Esophagus mucosa (tissue), 1 donor: ENCODE data around the gene TAAR2. TPM values are rescaled to one million over a fixed set of nuclear protein-coding genes. Genes with fewer than 3 reads are reported as not detected.
"Not testable (repeated sequence)": the region's sequence is repeated elsewhere in the genome, so short reads cannot be mapped to it uniquely, and the experiment has no call there.

Experiments
- ATAC-seq: fragments of 200-7000 bp; cut with Tn5 transposase; one replicate; pipeline ENCODE4 v1.9.1; 2020
- total RNA-seq: library from RNA; stranded (reverse); gene quantifications from one replicate; pipeline ENCODE4 v1.2.4, GENCODE V29; 2023
- donor health status: DM: yes; HTN: yes; CAD: no.

TAAR2 gene, protein sequence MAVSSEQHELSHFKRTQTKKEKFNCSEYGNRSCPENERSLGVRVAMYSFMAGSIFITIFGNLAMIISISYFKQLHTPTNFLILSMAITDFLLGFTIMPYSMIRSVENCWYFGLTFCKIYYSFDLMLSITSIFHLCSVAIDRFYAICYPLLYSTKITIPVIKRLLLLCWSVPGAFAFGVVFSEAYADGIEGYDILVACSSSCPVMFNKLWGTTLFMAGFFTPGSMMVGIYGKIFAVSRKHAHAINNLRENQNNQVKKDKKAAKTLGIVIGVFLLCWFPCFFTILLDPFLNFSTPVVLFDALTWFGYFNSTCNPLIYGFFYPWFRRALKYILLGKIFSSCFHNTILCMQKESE
- not detected for total RNA-seq

DNA sequence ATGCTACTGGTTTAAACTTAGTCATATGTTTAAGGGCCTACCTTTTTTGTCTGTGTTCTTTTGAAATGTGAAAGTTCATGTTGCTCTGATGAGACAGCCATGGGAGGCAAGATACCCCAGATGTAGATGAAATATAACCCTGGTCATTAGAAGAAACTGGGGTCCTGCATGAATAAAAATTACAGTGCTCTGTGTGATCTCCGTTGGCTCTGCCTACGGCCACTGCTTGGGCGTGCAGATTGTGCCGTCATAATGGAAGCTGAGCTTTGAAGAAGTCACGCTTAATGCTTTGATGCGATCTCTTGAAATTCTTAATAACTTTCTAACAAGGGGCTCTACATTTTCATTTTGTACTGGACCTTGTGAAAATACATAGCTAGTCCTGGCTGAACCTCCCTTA, at the start of gene TAAR2:
TSS of gene TAAR2 (minus strand) at position 101 of the 400 bp plus-strand sequence. CDS start at position 101, 0 bp downstream.
- no peak for ATAC-seq

DNA sequence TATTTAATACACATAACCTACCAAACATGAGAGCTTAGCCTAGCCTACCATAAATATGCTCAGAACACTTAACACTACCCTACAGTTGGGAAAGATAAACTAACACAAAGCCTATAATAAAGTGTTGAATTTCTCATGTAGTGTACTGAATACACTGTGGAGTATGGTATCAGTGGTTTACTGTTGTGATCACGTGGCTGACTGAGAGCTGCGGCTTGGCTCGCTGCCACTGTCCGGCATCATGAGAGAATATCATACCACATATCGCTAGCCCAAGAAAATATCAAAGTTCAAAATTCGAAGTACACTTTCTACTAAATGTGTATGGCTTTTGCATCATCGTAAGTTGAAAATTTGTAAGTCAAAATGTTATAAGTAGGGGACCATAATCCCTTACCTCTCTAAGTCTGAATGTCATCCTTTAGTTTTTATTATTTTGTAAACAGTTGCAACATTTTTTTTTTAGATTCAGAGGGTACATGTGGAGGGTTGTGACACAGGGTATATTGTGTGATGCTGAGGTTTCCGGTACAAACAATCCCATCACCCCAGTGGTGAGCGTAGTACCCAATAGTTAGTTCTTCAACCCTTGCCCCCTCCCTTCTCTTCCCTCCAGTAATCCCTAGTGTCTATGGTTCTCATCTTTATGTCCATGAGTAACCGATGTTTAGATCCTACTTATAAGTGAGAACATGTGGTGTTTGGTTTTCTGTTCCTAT, 49.5 kb upstream of the TAAR2 start:
- no peak for ATAC-seq

DNA sequence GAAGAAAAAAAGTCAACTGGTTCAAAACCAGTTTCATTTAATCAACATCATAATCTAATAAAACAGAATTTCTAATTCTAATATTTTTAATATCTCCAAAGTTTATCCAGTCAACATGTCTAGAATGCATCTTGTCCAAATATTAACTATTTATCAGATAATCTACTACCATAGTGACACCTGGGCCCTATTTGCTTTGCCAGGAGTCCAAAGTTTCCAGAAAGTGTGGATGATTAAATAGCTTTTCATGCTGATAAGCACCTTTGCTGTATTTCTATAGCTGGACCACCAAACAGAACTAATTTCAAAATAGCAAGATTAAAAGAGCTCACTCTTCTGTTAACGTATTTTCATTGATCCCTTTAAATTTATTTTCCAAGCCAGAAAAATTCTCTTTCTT, 47.2 kb upstream of the TAAR2 start:
- no peak for ATAC-seq

DNA sequence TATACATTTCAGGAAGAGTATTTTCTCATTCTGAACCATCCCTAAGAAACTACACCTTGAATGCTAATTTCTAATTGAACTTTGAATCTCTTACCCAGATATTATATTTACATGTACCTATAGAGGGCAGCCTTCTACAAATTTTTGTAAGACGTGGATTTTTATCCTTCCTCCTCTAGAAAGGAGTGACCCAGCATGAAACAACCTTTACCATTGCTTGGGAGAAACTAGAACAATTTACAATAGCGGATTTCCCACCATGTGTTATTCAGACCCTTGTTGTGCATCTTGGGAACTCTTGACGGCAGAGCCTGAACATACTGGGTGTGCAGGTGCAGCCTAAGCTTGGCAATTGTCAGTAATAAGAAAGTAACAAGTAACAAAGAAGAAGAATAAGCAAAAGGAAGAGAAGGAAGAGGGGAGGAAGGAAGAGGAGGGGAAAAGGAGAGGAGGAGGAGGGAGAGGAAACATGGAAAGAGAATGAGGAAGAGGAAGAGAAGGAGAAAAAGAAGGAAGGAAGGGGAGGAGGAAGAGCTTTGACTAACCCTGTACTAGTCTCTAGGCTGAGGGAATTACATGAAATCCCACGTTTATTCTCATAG, 45.7 kb upstream of the TAAR2 start:
- peak; percentile 74 for ATAC-seq

DNA sequence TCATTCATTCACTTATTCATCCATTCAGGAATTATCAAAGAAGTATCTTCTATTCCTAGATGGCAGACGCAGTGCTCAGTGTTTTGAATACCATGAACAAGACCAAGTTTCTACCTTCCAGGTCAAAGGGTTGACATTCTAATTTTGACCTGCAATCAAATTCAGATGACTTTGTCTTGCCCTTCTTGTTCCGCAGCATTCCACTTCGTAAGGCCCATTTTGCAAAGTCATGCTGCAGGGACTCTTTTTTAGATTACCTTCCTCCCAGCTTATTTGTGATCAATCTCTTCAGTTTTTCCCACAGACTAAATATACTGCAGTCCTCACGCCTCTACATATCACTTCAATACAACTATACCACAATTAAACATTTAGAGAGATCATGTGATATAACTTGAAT, 42.0 kb upstream of the TAAR2 start:
- ATAC-seq: no peak

DNA sequence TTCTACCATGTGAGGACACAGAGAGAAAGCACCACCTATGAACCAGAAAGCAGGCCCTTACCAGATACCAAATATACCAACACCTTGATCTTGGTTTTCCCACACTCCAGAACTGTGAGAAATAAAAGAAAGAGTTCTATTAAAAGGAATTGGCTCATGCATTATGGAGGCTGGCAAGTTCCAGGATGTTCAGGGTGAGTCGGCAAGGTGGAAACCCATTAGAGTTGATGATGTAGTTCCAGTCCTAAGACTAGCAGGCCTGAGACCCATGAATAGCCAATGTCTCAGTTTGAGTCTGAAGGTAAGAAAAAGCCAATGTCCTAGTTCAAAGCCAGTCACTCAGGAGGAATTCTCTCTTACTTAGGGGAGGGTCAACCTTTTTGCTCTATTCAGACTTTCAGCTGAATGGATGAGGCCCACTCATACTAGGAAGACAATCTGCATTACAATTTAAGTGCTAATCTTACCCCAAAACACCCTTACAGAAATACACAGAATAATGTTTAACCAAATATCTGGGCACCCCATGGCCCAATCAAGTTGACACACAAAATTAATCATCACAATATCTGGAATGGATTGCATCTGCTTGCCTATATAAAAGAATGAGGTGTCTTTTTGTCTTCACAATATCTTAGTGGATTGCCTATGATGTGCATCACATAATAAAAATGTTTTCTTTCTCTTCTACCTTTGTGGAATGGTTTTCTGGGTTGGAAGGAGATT, 40.4 kb upstream of the TAAR2 start:
- ATAC-seq: no peak

DNA sequence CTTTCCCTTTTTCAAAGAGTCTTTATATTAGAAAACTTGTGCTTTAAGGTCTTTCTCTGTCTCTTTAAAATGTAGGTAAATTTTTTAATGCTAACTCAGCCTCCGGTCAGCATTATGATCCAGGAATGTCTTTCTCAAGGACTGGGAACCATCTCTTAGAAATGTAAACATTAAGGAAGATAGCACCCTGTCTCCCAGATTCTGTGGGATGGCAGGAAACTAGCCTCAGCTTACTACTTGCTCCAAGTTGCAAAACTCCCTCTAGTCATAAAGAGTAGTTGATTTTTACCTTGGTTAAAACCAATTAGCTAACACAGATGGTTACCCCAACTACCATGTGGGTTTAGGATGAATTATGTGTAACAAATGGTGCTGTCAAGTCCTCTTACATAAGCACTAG, 39.6 kb upstream of the TAAR2 start:
- no peak for ATAC-seq

DNA sequence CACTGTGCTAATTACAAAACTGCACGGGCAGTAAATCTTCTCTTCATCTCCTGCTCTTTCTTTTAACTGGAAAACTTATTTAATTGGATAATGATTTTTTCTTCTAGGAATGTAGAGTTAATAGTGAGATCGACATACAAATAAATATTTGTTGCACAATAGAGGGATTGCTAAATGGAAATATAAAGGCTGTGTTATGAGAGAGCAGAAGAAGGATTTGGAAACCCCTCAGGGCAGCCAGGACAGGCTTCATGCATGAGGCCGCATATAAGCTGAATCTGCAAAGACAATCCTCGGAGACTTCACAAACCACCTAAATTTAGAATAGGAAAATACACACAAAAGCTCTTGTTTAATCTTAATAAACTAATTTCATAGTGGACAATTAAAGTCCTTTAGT, 37.8 kb upstream of the TAAR2 start:
- ATAC-seq: no peak

DNA sequence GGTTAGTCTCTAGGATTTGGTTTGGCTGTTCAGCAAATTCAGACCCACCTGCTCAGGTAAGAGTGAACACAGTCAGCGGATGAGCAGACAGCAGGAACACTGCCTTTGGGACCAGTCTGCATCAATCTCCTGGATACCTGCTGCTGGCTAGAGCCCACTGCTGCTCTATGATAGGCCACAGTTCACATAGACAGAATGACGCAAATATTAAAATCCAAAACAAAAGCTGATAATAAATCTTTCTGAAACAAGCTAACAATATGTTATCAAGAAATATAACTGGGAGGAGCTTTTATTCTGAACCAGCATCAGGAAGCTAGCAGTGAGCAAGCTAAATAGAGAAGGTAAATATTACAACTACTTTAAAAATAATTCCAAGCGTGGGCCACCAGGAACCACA, 35.0 kb upstream of the TAAR2 start, which contains the start of gene TAAR1:
TSS of gene TAAR1 (minus strand) at position 101 of the 400 bp plus-strand sequence. CDS start 13,179 bp downstream, outside the sequence.
- no peak for ATAC-seq

DNA sequence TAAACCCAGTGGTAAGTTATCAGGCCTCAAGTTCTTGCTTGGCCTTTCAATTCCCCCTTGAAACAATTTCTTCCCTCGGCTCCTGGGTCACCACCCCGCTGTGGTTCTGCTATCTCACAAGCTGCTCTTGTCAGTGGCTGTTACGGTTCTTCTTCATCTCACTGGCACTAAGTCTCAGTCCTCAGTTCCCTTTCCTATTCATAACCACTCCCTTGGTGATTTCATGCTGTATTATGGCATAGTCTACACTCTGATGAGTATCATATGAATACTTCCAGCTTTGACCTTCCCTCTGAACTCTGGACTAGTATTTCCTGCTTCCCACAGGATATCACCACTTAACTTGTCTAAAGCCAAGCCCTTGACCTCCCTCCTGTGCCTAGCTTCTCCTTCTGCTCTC, 27.0 kb upstream of the TAAR2 start:
- peak; percentile 69 for ATAC-seq

DNA sequence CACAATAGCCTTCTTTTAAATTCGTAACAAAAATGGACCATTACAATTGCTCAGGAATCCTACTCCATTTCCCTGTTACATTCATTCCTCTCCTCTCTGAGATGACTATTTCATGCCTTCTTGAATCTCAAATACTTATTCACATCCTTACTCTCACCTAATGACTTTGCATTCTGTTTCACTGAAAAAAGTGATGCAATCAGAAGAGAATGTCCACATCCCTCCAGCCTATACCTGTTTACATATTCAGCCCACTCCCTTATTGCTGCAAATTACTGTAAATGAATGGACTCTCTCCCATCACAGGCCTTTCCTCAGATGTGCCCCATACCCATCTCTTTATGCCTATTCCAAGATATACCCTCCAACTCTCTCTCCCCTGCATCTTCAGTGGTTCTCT, 26.4 kb upstream of the TAAR2 start:
- ATAC-seq: peak; percentile 18

DNA sequence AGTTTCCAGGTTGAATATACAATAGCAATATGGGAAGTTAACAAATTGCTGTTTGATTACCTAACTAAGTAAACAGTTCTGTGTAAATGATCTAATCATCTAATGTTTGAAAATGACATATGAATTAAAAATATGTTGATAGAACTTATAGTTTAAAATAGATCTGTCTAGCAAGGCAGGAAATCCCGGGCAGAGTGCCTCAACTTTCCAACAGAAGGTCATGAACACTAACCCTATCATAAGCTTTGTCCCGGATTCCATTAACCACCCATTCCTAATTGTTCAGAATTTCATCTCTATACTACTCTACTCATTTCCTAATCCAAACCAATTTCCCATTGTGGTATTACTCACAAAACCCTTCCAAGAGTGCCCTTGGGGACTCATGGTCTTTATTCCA, 24.8 kb upstream of the TAAR2 start:
- no peak for ATAC-seq

DNA sequence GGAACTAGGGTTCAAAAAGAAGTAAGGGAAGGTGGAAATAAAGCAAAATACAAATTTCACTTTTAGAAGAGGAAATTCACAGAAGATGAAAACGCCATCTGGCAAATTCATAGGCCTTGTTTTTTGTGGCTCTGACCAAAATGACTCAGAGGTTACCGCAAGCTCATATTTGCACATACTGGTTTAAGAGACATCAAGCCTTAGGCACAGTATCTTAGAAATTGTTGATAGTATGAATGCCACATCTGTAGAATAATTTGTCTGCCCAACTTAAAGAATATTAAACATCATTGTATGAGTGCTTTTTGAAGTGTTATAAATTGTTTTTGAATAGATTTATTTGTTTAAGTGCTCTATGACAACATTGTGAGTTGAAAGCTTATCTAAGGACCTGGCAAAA, 24.3 kb upstream of the TAAR2 start:
- no peak for ATAC-seq

DNA sequence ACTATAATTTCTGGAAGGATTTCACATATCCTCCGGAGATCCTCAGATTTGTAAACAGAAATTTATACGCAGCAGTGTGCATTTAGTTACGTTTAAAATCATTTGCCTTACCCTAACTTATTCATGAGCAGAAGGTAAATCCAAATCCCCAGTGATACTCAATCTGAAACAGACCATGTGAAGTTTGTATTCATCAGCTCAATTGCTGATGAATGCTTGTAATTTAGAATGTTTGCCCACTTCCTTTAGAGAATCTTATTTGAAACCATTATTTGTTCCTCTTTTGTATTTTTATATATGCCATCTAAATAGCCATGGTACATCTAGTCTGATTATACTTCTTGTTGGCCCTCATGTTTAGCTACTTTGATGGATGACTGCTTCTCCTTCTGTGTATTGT, 19.5 kb upstream of the TAAR2 start:
- no peak for ATAC-seq

DNA sequence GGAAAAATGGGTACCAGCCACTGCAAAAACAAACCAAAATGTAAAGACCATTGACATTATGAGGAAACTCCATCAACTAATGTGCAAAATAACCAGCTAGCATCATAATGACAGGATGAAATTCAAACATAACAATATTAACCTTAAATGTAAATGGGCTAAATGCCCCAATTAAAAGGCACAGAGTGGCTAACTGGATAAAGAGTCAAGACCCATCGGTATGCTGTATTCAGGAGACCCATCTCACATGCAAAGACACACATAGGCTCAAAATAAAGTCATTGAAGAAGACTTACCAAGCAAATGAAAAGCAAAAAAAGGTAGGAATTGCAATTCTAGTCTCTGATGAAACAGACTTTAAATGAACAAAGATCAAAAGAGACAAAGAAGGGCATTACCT, 13.1 kb upstream of the TAAR2 start:
- ATAC-seq: not testable (repeated sequence)

DNA sequence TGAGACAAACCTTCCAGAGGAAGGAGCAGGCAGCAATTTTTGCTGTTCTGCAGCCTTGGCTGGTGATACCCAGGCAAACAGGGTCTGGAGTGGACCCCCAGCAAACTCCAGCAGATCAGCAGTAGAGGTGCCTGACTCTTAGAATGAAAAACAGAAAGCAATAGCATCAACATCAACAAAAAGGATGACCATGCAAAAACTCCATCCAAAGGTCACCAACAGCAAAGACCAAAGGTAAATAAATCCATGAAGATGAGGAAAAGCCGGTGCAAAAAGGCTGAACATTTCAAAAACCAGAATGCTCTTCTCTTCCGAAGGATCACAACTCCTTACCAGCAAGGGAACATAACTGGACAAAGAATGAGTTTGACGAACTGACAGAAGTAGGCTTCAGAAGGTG, 11.8 kb upstream of the TAAR2 start:
- ATAC-seq: not testable (repeated sequence)

DNA sequence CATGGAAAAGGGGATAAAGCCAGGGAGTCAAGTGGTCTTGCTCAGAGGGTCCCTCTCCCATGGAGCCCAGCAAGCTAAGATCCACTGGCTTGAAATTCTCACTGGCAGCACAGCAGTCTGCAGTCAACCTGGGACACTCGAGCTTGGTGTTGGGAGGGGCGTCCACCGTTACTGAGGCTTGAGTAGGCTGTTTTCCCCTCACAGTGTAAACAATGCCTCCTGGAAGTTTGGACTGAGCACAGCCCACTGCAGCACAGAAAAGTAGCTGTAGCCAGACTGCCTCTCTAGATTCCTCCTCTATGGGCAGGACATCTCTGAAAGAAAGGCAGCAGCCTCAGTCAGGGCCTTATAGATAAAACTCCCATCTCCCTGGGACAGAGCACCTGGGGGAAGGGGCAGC, 11.2 kb upstream of the TAAR2 start:
- ATAC-seq: not testable (repeated sequence)

DNA sequence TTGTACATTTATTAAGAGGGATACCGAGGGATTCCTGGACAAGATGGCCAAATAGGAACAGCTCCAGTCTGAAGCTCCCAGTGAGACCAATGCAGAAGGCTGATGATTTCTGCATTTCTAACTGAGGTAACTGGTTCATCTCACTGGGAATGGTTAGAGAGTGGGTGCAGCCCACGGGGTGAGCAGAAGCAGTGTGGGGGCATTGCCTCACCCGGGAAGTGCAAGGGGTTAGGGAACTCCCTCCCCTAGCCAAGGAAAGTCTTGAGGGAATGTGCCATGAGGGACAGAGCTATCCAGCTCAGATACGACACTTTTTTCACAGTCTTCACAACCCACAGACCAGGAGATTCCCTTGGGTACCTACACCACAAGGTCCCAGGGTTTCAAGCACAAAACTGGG, 10.7 kb upstream of the TAAR2 start:
- no peak for ATAC-seq

DNA sequence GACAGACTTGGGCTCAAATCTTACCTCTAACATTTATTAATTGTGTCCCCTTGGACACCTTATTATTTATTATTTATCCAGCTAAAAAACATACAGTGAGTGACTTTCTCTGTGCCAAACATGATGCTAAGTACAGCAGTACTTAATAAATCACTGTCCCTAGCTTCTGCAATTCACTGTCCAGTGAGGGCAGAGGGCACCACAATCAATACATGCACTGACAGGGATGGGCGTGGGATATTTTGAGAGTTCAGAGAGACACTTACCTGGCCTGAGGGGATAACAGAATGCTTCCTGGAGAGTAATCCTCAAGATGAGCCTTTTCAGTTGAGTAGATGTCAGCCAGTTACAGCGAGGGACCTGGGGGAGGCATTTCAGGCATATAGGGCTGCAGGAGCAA, 9.3 kb upstream of the TAAR2 start:
- ATAC-seq: no peak

DNA sequence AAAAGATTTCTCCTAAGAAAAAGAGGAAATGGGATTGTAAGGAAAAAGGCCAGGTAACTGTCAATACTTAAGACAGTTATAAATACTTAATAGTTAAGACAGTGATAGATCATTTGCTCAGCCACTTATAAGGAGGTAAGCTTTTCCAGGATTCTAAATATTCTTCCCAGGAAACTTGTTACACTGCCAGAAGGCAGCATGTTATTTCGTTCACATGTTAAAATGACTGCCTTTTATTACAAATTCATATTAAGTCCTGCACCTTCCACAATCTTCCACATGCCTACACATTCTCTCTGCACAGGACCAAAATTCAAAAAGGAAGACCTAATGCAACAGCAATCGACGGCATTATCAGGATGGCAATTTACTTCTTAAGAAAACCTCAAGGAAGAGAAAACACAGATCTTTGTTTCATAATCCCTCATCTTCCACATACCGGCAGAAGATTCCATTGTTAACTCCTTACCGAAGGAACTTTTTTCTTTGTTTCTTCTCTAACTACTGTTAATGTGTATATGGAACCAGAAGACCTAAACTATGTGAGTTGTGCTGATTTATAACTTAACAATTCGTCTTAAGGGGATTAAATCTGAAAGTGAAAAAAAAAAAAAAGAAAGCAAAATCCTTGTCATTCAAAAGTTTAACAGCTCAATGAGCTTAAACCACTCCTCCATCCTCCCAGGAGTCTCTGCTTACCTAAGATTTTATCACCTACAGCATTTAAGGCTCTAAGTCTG, 799 bp downstream of the TAAR2 start:
- ATAC-seq: no peak

DNA sequence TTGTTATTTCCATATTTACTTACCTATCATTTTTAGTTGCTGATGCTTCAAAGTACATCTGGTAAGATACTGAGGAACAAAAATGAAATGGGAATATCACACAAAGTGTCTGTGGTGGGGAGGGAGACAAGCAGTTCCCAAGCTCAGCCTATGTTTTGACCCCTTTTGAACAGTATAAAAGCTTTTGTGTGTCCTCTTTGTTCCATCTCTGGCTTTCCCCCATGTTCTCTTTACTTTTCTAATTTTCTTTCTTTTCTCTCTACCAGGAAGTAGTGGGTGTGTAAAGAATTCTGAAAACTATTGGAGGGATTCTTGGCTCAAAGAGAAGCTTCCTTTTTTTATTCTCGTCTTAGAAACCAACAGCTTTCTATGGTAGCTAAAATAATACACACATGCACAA, 7.4 kb downstream of the TAAR2 start:
- no peak for ATAC-seq

DNA sequence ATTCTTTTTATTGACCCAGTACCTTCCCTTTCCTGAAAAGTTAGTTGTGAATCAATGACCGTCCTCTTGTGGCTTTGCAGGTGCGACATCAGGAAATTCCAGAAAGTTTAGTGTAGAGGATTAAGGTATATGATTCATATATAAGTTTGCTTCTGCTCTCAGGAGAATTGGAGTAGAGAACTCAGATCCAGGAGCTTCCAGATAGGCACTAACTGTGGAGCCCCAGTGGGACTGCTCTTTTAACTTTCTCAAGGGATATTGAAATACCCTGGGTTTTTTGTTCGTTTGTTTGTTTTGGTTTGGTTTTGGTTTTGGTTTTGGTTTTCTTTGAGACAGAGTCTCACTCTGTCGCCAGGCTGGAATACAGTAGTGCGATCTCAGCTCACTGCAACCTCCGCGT, 9.5 kb downstream of the TAAR2 start:
- ATAC-seq: peak; percentile 84
